ENCODE results near the gene HNRNPM. TPM values are rescaled to one million over a fixed set of nuclear protein-coding genes. Genes with fewer than 3 reads are reported as not detected.

Gene HNRNPM
- polyA plus RNA-seq, 1 donor: 222 TPM

DNA sequence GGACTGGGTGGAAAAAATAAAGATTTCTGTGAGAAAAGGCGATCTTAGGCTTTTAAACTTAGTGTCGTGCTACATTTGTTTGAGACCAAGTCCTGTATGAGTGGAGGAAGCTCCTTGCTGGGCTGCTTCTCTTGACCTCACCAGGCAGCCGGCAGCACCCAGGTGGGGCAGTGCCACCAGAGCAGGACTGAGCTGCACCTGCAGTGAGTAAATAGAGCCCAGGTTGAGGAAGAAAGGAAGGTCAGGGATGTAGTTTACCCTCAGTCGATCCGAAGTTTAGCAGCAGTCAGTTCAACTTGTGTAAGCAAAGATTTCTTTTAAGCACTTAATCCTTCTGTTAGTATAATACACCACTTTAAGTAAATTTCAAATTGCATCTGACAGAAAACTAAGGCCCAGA lies 13.6 kb downstream of the HNRNPM start:
- DNase-seq: no peak
- H3K27ac ChIP-seq (ENCODE audit: low read length): no peak overlapping the region
- WGBS (ENCODE audit: insufficient coverage, low lambda C conversion rate): 27% methylated on average over 3 of the region's 5 CpGs
- H3K4me3 ChIP-seq (ENCODE audit: low read length): no peak overlapping the region
- peaks cover 9% of the 10 kb centered on the region for H3K4me1 ChIP-seq (ENCODE audit: control insufficient read depth, insufficient read depth, low read length)
- H3K9me3 ChIP-seq (ENCODE audit: control insufficient read depth, low read depth, low read length): no peaks in the 10 kb centered on the region
- no peaks in the 10 kb centered on the region for H3K27me3 ChIP-seq (ENCODE audit: control insufficient read depth, insufficient read depth, low read length)
- peaks cover 58% of the 10 kb centered on the region for H3K36me3 ChIP-seq (ENCODE audit: control insufficient read depth, insufficient read depth, low read length)

DNA sequence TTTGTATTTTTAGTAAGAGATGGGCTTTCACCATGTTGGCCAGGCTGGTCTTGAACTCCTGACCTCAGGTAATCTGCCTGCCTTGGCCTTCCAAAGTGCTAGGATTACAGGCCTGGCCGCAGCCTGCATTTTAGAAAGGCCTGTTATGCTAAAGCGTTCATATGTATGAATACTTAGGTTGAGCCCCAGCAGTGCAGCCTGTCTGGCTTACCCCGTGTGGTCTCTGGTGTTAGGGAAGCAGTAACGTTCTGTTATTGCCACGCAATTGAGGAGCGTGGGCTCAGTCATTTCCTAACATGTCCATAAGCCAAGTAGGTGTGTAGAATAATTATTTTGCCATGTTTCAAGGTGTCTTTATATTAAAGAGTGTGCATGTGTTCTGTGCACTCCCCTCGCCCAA lies 14.3 kb downstream of the HNRNPM start:
- no peak overlapping the region for H3K27ac ChIP-seq (ENCODE audit: low read length)
- no peak overlapping the region for H3K4me3 ChIP-seq (ENCODE audit: low read length)
- H3K4me1 ChIP-seq (ENCODE audit: control insufficient read depth, insufficient read depth, low read length): peaks cover 9% of the 10 kb centered on the region
- H3K36me3 ChIP-seq (ENCODE audit: control insufficient read depth, insufficient read depth, low read length): peaks cover 60% of the 10 kb centered on the region
- no peak for DNase-seq
- no CpG with 5 or more reads among the region's 7 CpGs for WGBS (ENCODE audit: insufficient coverage, low lambda C conversion rate)
- no peaks in the 10 kb centered on the region for H3K27me3 ChIP-seq (ENCODE audit: control insufficient read depth, insufficient read depth, low read length)
- H3K9me3 ChIP-seq (ENCODE audit: control insufficient read depth, low read depth, low read length): no peaks in the 10 kb centered on the region

GRCh38 chr19:8459520-8460270 lies 14.9 kb downstream of the HNRNPM start:
- Histone ChIP-seq H3K4me1 (ENCODE audit: control insufficient read depth, insufficient read depth, low read length) (peaks cover 9% of the 10 kb centered on the region), H3K4me3 (ENCODE audit: low read length) (no peak overlapping the region), H3K27me3 (ENCODE audit: control insufficient read depth, insufficient read depth, low read length) (no peaks in the 10 kb centered on the region), H3K27ac (ENCODE audit: low read length) (no peak overlapping the region), H3K9me3 (ENCODE audit: control insufficient read depth, low read depth, low read length) (no peaks in the 10 kb centered on the region), H3K36me3 (ENCODE audit: control insufficient read depth, insufficient read depth, low read length) (peaks cover 63% of the 10 kb centered on the region)
- WGBS (ENCODE audit: insufficient coverage, low lambda C conversion rate): no CpG with 5 or more reads among the region's 6 CpGs
- no peak for DNase-seq

- 100% methylated on average over 2 of the region's 7 CpGs for WGBS (ENCODE audit: insufficient coverage, low lambda C conversion rate)
- peaks cover 64% of the 10 kb centered on the region for H3K36me3 ChIP-seq (ENCODE audit: control insufficient read depth, insufficient read depth, low read length)
These were observed 15.9 kb downstream of the HNRNPM start for GRCh38 chr19:8460516-8461298.

GRCh38 chr19:8461376-8461775 lies 16.6 kb downstream of the HNRNPM start:
- WGBS (ENCODE audit: insufficient coverage, low lambda C conversion rate): no CpG with 5 or more reads among the region's 4 CpGs
- H3K36me3 ChIP-seq (ENCODE audit: control insufficient read depth, insufficient read depth, low read length): peaks cover 62% of the 10 kb centered on the region
- peaks cover 9% of the 10 kb centered on the region for H3K4me1 ChIP-seq (ENCODE audit: control insufficient read depth, insufficient read depth, low read length)

More at GRCh38 chr19:8460516-8461298, 15.9 kb downstream of the HNRNPM start:
- no peaks in the 10 kb centered on the region for H3K27me3 ChIP-seq (ENCODE audit: control insufficient read depth, insufficient read depth, low read length)
- H3K9me3 ChIP-seq (ENCODE audit: control insufficient read depth, low read depth, low read length): no peaks in the 10 kb centered on the region
- no peak overlapping the region for H3K4me3 ChIP-seq (ENCODE audit: low read length)
- DNase-seq: no peak
- H3K4me1 ChIP-seq (ENCODE audit: control insufficient read depth, insufficient read depth, low read length): peaks cover 9% of the 10 kb centered on the region
- no peak overlapping the region for H3K27ac ChIP-seq (ENCODE audit: low read length)

GRCh38 chr19:8461891-8462290 lies 17.1 kb downstream of the HNRNPM start:
- no peaks in the 10 kb centered on the region for H3K9me3 ChIP-seq (ENCODE audit: control insufficient read depth, low read depth, low read length)
- no peaks in the 10 kb centered on the region for H3K27me3 ChIP-seq (ENCODE audit: control insufficient read depth, insufficient read depth, low read length)
- no peak overlapping the region for H3K27ac ChIP-seq (ENCODE audit: low read length)
- DNase-seq: no peak
- H3K4me3 ChIP-seq (ENCODE audit: low read length): no peak overlapping the region
- 80% methylated on average over 1 of the region's 14 CpGs for WGBS (ENCODE audit: insufficient coverage, low lambda C conversion rate)
- H3K36me3 ChIP-seq (ENCODE audit: control insufficient read depth, insufficient read depth, low read length): peaks cover 62% of the 10 kb centered on the region
- peaks cover 9% of the 10 kb centered on the region for H3K4me1 ChIP-seq (ENCODE audit: control insufficient read depth, insufficient read depth, low read length)

More at GRCh38 chr19:8461376-8461775, 16.6 kb downstream of the HNRNPM start:
- H3K4me3 ChIP-seq (ENCODE audit: low read length): no peak overlapping the region
- no peaks in the 10 kb centered on the region for H3K9me3 ChIP-seq (ENCODE audit: control insufficient read depth, low read depth, low read length)
- DNase-seq: no peak
- H3K27ac ChIP-seq (ENCODE audit: low read length): no peak overlapping the region
- no peaks in the 10 kb centered on the region for H3K27me3 ChIP-seq (ENCODE audit: control insufficient read depth, insufficient read depth, low read length)

GRCh38 chr19:8462571-8462970 lies 17.8 kb downstream of the HNRNPM start:
- Histone ChIP-seq H3K36me3 (ENCODE audit: control insufficient read depth, insufficient read depth, low read length) (peaks cover 64% of the 10 kb centered on the region), H3K27me3 (ENCODE audit: control insufficient read depth, insufficient read depth, low read length) (no peaks in the 10 kb centered on the region), H3K4me1 (ENCODE audit: control insufficient read depth, insufficient read depth, low read length) (peaks cover 9% of the 10 kb centered on the region), H3K9me3 (ENCODE audit: control insufficient read depth, low read depth, low read length) (no peaks in the 10 kb centered on the region), H3K4me3 (ENCODE audit: low read length) (no peak overlapping the region), H3K27ac (ENCODE audit: low read length) (no peak overlapping the region)
- DNase-seq: no peak
- 40% methylated on average over 1 of the region's 5 CpGs for WGBS (ENCODE audit: insufficient coverage, low lambda C conversion rate)

DNA sequence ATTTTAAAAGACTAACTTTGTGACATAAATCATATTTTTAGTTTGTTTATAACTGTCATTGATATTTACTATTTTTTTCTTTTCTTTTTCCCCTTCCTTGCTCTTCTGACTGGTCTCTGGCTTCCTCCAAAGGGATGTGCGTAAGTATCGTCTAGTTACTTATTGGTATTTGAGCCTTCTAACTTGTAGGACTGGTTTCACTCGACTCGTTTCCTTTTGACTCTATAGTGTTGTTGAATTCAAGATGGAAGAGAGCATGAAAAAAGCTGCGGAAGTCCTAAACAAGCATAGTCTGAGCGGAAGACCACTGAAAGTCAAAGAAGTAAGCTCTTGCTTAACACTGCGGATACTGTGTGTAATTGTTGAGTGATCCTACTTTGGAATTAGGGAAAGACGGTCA lies 18.6 kb downstream of the HNRNPM start:
- Histone ChIP-seq H3K9me3 (ENCODE audit: control insufficient read depth, low read depth, low read length) (no peaks in the 10 kb centered on the region), H3K36me3 (ENCODE audit: control insufficient read depth, insufficient read depth, low read length) (peaks cover 63% of the 10 kb centered on the region), H3K4me3 (ENCODE audit: low read length) (no peak overlapping the region), H3K4me1 (ENCODE audit: control insufficient read depth, insufficient read depth, low read length) (peaks cover 9% of the 10 kb centered on the region), H3K27me3 (ENCODE audit: control insufficient read depth, insufficient read depth, low read length) (no peaks in the 10 kb centered on the region), H3K27ac (ENCODE audit: low read length) (no peak overlapping the region)
- DNase-seq: no peak
- WGBS (ENCODE audit: insufficient coverage, low lambda C conversion rate): no CpG with 5 or more reads among the region's 8 CpGs

GRCh38 chr19:8466018-8466417 lies 21.2 kb downstream of the HNRNPM start:
- WGBS (ENCODE audit: insufficient coverage, low lambda C conversion rate): no CpG with 5 or more reads among the region's 4 CpGs
- peaks cover 83% of the 10 kb centered on the region for H3K36me3 ChIP-seq (ENCODE audit: control insufficient read depth, insufficient read depth, low read length)

GRCh38 chr19:8468124-8468523 lies 23.3 kb downstream of the HNRNPM start:
- H3K27ac ChIP-seq (ENCODE audit: low read length): no peak overlapping the region
- no peaks in the 10 kb centered on the region for H3K4me1 ChIP-seq (ENCODE audit: control insufficient read depth, insufficient read depth, low read length)
- peaks cover 88% of the 10 kb centered on the region for H3K36me3 ChIP-seq (ENCODE audit: control insufficient read depth, insufficient read depth, low read length)
- no peaks in the 10 kb centered on the region for H3K27me3 ChIP-seq (ENCODE audit: control insufficient read depth, insufficient read depth, low read length)
- no peaks in the 10 kb centered on the region for H3K9me3 ChIP-seq (ENCODE audit: control insufficient read depth, low read depth, low read length)
- no peak overlapping the region for H3K4me3 ChIP-seq (ENCODE audit: low read length)
- no CpG with 5 or more reads among the region's 3 CpGs for WGBS (ENCODE audit: insufficient coverage, low lambda C conversion rate)
- no peak for DNase-seq

More at GRCh38 chr19:8466018-8466417, 21.2 kb downstream of the HNRNPM start:
- no peak overlapping the region for H3K4me3 ChIP-seq (ENCODE audit: low read length)
- H3K4me1 ChIP-seq (ENCODE audit: control insufficient read depth, insufficient read depth, low read length): no peaks in the 10 kb centered on the region
- H3K9me3 ChIP-seq (ENCODE audit: control insufficient read depth, low read depth, low read length): no peaks in the 10 kb centered on the region
- H3K27me3 ChIP-seq (ENCODE audit: control insufficient read depth, insufficient read depth, low read length): no peaks in the 10 kb centered on the region
- H3K27ac ChIP-seq (ENCODE audit: low read length): no peak overlapping the region
- DNase-seq: no peak
